ENCODE data around the gene SLC66A1.

DNA sequence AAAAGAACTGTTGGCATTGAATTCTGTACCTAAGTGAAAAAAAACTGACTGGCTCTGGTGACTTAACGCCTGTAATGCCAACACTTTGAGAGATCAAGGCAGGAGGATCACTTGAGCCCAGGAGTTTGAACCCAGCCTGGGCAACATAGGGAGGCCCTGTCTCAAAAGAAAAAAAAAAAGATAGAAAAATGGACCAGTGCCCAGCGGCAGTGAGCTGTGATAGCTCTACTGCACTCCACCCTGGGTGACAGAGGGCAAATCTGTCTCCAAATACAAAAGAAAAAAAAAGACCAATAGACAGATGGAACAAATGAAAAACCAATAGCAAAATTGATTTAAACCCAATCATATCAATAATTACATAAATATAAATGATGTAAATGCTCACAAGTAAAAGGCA is 22.9 kb upstream of the SLC66A1 start:
- no peak for TF ChIP-seq POLR2AphosphoS5 (IDR thresholded peaks at IDR 0.05)
- TF ChIP-seq, protein P1, sequence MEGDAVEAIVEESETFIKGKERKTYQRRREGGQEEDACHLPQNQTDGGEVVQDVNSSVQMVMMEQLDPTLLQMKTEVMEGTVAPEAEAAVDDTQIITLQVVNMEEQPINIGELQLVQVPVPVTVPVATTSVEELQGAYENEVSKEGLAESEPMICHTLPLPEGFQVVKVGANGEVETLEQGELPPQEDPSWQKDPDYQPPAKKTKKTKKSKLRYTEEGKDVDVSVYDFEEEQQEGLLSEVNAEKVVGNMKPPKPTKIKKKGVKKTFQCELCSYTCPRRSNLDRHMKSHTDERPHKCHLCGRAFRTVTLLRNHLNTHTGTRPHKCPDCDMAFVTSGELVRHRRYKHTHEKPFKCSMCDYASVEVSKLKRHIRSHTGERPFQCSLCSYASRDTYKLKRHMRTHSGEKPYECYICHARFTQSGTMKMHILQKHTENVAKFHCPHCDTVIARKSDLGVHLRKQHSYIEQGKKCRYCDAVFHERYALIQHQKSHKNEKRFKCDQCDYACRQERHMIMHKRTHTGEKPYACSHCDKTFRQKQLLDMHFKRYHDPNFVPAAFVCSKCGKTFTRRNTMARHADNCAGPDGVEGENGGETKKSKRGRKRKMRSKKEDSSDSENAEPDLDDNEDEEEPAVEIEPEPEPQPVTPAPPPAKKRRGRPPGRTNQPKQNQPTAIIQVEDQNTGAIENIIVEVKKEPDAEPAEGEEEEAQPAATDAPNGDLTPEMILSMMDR (IDR thresholded peaks at IDR 0.05): no peak
- TF ChIP-seq POLR2A (IDR thresholded peaks at IDR 0.05): no peak
- no peak for TF ChIP-seq EP300 (IDR thresholded peaks at IDR 0.05; ENCODE audit: low read depth)
